A673 (cell line): ENCODE data around the gene NBEA. TPM values are rescaled to one million over a fixed set of nuclear protein-coding genes. Genes with fewer than 3 reads are reported as not detected.

Experiments used
- BruUV-seq: library from RNA; stranded (reverse); fragments of 400-500 nt; replicated peaks from 2 replicates; lab custom pipeline; 2021; lab: Mats Ljungman, UMichigan
- CTCF ChIA-PET: fragments of 300-600 bp; sonication (Branson Sonifier 250); formaldehyde crosslinking; loops from one replicate; lab custom pipeline; 2022; ENCODE audit warnings: antibody characterized with exemption; lab: Charles Lee
- POLR2A ChIA-PET: fragments of 300-600 bp; sonication (Branson Sonifier 250); formaldehyde crosslinking; loops from one replicate; lab custom pipeline; 2022; ENCODE audit warnings: antibody characterized with exemption; ENCODE audit not compliant: low non-redundant PET; lab: Charles Lee
- DNase-seq: peaks from one replicate; pipeline ENCODE4 v3.0.0-alpha.2; 2015; ENCODE audit warnings: low spot score
- H3K27ac ChIP-seq: fragments of 200-600 bp; sonication (generic); 2 replicates; pipeline ENCODE4 v1.5.1; 2016; ENCODE audit warnings: mixed run types, low read depth, mild to moderate bottlenecking, mixed read lengths, antibody characterized with exemption, low read length; ENCODE audit not compliant: poor library complexity, severe bottlenecking
- H3K27me3 ChIP-seq: fragments of 200-600 bp; sonication (generic); replicated peaks from 2 replicates; pipeline ENCODE4 v1.6.1; 2017; ENCODE audit warnings: mixed run types, low read depth, mild to moderate bottlenecking, mixed read lengths, antibody characterized with exemption, low read length; ENCODE audit not compliant: insufficient read depth, poor library complexity
- H3K36me3 ChIP-seq: fragments of 200-600 bp; sonication (generic); 2 replicates; pipeline ENCODE4 v1.6.1; 2016; ENCODE audit warnings: mixed run types, mild to moderate bottlenecking, mixed read lengths, antibody characterized with exemption, low read length; ENCODE audit not compliant: insufficient read depth, poor library complexity, severe bottlenecking
- H3K4me1 ChIP-seq: fragments of 200-600 bp; sonication (generic); 2 replicates; pipeline ENCODE4 v1.6.1; 2017; ENCODE audit warnings: mixed run types, mild to moderate bottlenecking, mixed read lengths, antibody characterized with exemption, low read length; ENCODE audit not compliant: insufficient read depth, poor library complexity, severe bottlenecking
- H3K4me3 ChIP-seq: fragments of 200-600 bp; sonication (generic); 2 replicates; pipeline ENCODE4 v1.5.1; 2016; ENCODE audit warnings: low read depth, mixed run types, mild to moderate bottlenecking, mixed read lengths, low read length; ENCODE audit not compliant: poor library complexity, severe bottlenecking
- H3K9me3 ChIP-seq: fragments of 200-600 bp; sonication (generic); 2 replicates; pipeline ENCODE4 v1.6.1; 2016; ENCODE audit warnings: mixed run types, low read depth, mild to moderate bottlenecking, mixed read lengths, antibody characterized with exemption, low read length; ENCODE audit not compliant: poor library complexity, severe bottlenecking
- CTCF ChIP-seq: fragments of 300-800, 200-600 bp; sonication (generic); conservative IDR thresholded peaks from 2 replicates; pipeline ENCODE4 v1.5.1; 2017; ENCODE audit warnings: low read depth, mild to moderate bottlenecking, antibody characterized with exemption, low read length, moderate library complexity, mixed read lengths
- EZH2 ChIP-seq: fragments of 200-600 bp; sonication (generic); IDR thresholded peaks from 2 replicates; pipeline ENCODE4 v1.6.1; 2017; ENCODE audit warnings: borderline replicate concordance, low read depth, mild to moderate bottlenecking, mixed read lengths, antibody characterized with exemption, low read length; ENCODE audit not compliant: poor library complexity, severe bottlenecking
- intact Hi-C: fragments of 100-400 bp; cut with micrococcal nuclease; formaldehyde crosslinking; loops from one replicate; pipeline ENCODE4 v1.10.0; 2022; ENCODE audit not compliant: unreplicated experiment
- total RNA-seq: library from RNA; stranded (reverse); gene quantifications from 2 replicates; pipeline ENCODE4 v1.2.3, GENCODE V29; 2021

NBEA gene
- total RNA-seq, 1 experiment from 2014 or later: 4.2 TPM

- Histone ChIP-seq H3K4me1 (peaks cover 7% of the 10 kb centered on the region), H3K4me3 (peak overlapping the region; percentile 92), H3K36me3 (no peaks in the 10 kb centered on the region), H3K27me3 (peaks cover 16% of the 10 kb centered on the region), H3K9me3 (no peaks in the 10 kb centered on the region), H3K27ac (no peak overlapping the region)
- TF ChIP-seq CTCF (no peak), EZH2 (no peak)
- DNase-seq: no peak
- intact Hi-C loops: no loop called here
- BruUV-seq: no TSS peak
- CTCF ChIA-PET: no interaction called here
- POLR2A ChIA-PET: no interaction called here
Observed at GRCh38 chr13:34941436-34941834, 635 bp upstream of the NBEA start.

DNA sequence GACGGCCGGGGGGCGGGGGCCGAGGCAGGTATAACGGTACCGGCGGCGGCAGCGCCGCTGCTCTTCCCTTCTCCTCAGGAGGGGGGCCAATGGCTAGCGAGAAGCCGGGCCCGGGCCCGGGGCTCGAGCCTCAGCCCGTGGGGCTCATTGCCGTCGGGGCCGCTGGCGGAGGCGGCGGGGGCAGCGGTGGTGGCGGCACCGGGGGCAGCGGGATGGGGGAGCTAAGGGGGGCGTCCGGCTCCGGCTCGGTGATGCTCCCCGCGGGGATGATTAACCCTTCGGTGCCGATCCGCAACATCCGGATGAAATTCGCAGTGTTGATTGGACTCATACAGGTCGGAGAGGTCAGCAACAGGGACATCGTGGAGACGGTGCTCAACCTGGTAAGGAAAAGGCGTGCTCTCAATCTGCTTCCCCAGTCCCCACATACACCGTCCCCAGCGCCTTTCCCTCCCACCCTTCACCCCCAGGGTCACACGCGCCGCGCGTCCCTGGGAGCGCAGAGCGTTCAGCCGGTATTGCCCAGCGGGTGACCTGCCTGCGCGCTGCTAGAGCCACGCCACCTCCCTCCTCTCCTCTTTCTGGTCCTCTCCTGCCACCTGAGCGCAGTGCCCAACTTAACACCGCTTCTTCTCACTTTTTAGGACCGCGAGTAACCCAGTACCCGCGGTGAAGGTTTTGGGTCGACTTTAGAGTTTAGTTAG lies 814 bp downstream of the NBEA start:
- DNase-seq: peak; percentile 1
- ChIA-PET POLR2A (no interaction called here), CTCF (no interaction called here)
- H3K27ac ChIP-seq: peak overlapping the region; percentile 50
- H3K4me1 ChIP-seq: peaks cover 7% of the 10 kb centered on the region
- no peak for TF ChIP-seq CTCF
- TF ChIP-seq EZH2: no peak
- H3K9me3 ChIP-seq: no peaks in the 10 kb centered on the region
- peaks cover 4% of the 10 kb centered on the region for H3K27me3 ChIP-seq
- intact Hi-C loops: no loop called here
- H3K4me3 ChIP-seq: peak overlapping the region; percentile 92
- H3K36me3 ChIP-seq: no peaks in the 10 kb centered on the region
- BruUV-seq: no TSS peak

- no peak for TF ChIP-seq CTCF
- no peak for TF ChIP-seq EZH2
- DNase-seq: no peak
- Histone ChIP-seq H3K4me1 (peaks cover 7% of the 10 kb centered on the region), H3K4me3 (peak overlapping the region; percentile 92), H3K9me3 (no peaks in the 10 kb centered on the region), H3K27me3 (peaks cover 4% of the 10 kb centered on the region), H3K27ac (no peak overlapping the region), H3K36me3 (no peaks in the 10 kb centered on the region)
- BruUV-seq: no TSS peak
- ChIA-PET POLR2A (no interaction called here), CTCF (no interaction called here)
- intact Hi-C loops: no loop called here
Observed at GRCh38 chr13:34943436-34944273, 1.6 kb downstream of the NBEA start.
